GM21390 (cell line): ENCODE measurements around the gene MLC1.

Source experiments
- ATAC-seq: cut with Tn5 transposase; IDR thresholded peaks from one replicate; pipeline ENCODE4 v1.9.1; 2021; ENCODE audit not compliant: unreplicated experiment

The MLC1 gene

DNA sequence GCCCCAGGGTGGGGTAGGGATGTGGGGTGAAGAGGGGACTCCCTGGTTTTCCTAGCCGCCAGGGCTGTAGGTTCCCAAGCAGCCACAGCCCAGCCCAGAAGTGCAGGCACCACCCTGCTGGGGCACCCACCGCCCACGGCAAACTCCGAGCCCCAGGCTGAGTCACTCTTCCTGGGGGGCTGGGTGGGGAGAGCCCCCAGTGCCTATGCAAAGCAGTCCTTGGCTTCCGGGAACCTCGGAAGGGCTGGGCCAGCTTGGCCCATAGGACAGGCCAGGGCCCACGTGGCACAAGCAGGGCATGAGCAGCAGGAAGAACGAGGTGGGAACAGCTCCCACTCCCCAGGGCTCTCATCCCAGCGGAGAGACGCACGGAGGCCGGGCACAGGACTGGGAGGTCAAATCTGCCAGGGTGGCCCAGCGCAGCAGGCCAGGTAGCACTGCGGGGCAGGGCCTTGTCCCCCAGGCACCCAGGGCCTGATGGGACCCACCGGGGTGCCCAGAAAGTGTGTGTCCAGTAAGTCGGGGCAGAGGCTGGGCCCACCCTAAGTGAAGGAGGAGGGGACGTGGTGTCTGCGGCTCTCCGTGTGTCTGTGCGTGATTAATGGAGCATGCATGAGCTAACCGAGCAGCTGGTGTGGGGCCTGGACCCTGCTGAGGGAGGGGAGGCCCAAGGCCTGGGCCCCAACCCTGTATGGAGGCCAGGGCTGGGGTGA lies 68.1 kb downstream of the MLC1 start:
- no peak for ATAC-seq

DNA sequence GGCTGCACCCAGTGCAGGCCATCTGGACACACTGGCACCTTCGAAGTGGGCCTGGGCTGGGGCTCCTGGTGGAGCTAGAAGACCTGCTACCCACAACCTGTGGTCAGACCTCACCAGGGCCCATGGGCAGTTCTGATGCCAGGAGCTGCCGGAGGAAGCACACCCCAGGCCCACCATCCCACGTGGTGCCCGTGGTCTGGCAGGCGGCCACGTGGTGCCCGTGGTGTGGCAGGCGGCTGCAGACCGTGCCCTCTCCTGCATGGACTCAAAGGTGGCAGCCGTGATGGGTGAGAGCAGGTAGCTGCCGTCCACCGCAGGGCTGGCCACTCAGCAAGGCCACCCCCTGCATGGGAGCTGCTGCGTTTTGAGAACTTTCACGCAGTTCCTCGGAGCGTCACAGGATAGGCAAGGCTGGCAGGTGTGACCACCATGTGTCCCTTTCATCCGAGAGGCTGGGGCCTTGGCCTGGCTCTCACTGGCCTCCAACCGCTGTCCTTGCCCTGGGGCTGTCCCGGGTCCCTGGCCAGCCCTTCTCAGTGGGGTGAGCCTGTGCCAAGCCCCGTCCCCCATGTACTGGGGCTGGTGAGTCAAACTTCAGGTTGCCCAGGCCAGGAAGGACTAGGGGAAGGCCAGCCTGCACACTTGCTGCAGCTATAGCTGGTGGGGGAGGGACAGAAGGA lies 68.8 kb downstream of the MLC1 start:
- ATAC-seq = no peak

DNA sequence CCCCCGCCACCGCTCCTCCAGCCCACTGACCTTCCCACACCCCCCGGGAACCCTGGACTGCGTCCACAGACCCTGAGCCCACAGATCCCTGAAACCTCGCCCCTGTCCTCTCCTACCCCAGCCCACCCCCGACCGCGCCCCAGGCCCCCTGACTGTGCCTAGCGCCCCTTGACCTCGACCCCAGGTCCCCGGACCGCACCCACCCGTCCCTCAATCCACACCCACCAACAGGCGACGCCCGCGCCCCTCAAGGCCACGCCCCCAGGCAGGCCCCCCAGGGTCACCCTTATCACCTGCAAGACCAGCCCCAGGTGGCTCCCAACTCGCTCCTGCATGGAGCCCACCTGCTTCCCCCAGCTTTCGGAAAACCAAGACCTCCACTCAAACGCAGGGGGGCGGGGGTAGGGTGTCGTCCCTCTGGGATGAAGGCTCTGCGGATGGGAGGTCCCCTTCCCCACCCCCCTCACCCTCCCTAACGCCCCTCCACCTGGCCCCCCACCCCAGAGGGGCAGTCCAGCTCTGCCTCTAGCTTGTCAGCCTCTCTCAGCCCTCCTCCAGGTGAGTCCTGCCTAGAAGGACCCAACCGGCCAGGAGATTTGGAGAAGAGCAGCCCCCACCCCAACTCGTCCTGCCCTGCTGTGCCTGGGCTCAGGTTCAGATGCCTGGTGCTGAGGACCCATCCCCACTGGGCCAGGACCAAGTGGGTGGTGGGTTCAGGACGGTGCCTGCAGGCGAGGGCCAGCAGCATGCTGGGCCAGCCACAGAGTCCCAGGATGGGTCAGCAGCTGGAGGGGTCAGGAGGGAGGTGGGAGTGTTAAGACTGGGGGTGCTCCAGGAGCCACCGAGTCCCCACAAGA lies 69.5 kb downstream of the MLC1 start:
- no peak for ATAC-seq

DNA sequence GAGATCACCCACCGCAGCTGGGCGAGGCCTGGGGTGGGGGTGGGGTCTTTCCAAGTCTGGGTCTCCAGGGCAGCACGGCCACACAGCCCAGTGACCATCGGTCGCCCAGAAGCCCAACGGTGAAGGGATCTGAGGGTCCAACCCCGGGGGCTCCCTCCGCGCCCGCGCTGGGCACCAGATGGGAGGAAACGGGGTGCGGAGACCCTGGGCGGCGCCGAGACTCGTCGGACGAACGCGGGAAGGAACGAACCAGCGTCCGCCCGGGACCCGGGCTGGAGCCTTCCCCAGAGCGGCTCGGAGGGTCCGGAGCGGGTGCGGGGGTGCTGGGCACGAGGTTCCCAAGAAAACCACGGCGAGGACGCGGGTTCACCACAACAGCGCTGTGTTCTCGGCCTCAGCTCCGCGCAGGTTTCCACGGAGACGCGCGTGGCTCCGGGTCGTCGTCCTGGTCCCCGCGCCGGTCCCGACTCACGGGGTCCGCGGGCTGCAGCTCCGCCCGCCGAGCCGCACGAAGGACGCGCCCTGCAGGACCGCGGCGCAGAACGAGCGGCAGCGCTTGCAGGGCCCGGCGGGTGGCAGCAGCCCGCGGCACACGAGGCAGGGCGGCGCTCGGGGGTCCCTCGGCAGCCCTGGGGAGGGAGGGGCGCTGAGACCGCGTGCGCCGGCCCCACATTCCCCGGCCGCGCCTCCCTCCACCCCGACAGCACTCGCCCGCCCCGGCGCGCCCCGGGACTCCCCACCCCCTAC lies 70.4 kb downstream of the MLC1 start:
- ATAC-seq = no peak

DNA sequence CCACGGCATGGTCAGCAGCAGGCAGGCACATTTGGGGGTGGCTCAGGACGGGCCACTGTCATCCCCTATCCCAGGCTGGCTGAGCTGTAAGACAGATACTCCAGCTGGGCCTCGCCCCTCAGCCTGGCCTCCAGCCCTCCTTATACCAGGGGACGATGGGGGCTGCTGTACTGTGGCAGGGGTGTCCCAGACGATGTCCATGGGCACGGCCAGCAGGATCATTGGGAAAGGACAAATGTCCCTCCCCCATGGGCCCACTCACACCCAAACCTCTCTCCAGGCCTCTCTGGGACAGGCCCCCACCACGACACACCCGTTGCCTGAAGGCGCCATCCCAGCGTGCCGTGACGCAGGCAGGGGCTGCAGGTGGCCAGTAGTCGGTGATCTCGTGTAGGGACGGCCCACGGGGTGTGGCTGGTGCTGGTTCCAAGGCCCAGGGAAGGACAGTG lies 71.1 kb downstream of the MLC1 start:
- ATAC-seq = no peak

DNA sequence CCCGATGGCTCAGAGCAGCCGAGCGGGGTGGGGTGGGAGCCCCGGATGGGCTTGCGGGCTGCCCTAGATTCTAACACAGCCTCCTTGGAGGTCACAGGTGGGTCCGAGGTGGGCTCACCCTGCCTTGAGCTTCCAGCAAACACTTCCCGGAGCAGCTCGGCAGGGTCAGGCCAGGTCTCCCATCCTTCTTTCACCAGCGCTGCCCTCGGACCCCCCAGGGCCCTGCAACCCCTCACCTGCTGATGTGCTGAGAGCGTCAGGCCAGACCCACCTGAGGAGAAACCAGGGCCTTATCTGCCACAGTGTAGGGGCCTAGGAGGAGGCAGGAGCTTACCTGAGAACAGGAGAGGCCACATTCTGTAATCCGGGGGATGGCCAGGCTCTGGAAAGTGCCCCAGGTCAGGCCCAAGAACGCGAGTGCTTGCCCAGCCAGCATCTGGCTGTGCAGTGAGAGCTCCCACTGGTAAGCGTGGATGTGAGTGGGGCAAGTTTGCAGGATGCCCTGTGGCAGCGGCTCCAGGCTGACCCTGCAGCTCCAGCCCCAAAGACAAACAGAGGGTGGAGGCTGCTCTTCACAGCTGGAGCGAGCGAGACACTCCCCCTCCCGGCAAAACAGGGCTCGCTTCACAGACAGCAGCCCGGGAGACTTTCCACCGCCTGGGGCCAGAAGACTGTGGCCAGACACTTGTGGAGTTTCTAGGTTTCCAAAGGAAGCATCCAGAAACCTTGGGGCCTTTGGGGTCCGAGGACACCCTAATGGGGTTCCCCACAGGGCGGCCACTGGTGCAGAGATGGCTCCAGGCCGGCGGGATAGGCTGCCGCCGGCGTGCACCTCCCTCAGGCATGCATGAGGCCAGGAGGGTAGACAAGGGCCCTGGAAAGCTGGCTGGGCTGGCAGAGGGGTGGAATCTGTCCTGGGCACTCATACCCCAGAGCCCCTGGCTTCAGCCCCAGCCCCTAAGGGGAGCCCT lies 72.7 kb downstream of the MLC1 start, which contains the start of gene IL17REL:
TSS of gene IL17REL (minus strand) at position 555 of the 971 bp plus-strand sequence. CDS start at position 436, 119 bp downstream.
- no peak for ATAC-seq

DNA sequence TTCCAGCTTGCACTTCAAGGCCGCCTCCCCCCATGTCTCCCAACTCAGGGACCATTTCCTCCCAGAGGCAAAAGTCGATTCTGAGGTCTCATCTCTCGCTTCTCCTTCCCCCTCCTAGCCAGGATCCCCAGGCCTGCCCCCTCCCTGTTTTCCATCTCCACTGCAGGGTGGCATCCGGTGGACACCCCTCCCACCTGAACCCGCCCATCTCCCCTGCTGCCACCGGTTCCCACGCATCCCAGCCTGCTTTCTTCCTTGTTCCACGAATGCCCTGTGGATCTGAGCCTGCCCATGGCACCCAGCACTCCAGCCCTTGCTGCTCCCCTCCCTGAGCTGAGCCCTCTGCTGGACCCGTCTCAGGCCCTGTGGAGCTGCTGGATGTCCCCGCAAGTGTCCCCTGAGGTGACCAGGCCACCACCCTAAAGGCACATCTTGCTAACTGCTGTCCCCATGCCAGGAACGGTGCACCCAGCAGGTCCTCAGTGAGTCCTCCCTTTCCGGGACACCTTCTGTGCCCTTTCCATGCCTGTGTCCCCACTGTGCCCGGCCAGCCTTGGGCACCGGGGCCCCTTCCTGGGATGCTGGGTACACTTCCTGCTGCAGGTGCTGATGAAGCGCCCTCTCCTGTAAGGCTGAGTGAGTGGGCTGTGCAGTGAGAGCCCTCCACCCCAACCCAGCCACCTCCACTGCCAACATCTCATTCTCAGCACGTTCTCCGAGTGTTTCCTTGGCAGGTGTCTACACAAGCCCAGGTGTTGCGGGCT lies 73.6 kb downstream of the MLC1 start:
- ATAC-seq = no peak

DNA sequence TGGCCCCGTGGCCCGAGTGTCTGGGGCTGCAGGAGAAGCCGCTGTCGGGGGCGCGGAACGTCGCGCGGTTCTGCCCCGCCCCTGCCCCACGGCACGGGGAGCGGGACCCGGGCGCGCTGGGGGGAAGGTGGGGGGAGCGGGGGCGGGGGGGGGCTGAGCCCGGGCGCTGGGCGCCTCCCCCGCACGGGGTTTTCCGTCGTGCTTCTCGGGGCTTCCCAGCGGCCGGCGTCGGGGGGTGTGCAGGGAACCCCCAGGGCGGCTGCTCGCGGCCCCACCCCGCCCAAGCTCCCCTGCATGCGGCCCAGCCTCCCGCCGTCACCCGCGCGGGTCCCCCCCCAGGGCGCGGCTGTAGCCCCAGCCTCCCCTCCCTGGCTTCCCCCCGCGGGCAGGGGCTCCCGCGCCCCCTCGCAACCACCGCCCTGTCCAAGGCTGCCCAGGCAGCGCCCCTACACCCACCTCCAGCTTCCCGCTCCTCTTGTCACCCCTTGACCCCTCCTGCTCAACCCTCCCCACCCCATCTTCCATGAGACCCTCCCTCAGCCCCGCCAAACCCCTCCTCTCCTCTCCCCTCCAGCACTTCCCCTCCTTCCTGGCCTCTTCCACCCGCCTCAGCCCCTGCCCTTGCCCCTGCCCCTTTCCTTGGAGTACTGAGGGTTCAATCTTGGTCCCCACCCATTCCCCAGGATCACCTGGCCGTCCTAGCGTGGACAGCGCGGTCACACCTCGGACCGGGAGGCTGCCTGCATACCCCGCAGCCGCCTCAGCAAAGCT lies 74.4 kb downstream of the MLC1 start:
- ATAC-seq = no peak

DNA sequence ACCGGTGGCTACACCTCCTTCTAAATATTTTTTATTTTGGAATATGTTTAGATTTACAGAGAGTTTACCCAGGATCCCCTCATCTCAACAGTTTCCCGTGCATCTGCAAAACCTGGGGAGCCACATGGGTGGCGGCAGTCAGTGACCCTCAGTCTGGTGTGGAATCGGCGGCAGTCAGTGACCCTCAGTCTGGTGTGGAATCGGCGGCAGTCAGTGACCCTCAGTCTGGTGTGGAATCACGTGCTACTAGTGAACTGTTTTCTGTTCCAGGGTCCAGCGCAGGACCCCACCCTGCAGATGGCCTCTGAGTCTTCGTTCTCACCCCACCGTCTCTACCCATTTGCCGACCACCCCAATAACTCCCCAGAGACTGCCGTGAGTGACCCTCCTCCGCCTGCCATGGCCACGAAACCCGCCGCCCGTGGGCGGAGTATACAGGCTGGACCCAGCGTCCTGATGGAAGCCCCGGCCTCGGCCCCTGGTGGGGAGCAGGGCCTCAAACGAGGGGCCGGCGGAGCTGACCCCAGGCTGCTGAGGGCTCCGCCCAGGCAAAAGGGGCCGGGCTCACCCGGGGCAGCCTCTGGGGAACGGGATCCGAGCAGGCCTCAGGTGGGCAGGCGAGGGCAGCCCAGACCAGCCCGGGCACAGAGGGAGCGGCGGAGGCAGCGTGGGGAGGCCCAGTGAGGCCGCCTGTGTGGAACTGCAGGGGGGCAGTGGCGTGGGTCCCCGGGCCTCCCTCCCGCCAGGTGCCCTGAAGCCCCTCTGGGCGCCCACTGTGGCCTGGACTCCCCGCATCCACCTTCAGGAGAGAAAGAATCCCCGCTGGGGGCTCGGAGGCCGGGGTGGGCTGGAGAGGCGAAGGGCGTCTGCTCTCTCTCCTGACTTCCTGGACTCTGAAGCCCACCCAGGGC lies 75.2 kb downstream of the MLC1 start:
- no peak for ATAC-seq
